Right renal cortex interstitium (tissue), 3 donors: ENCODE results near the gene LASP1NB. TPM values are rescaled to one million over a fixed set of nuclear protein-coding genes. Genes with fewer than 3 reads are reported as not detected.
A peak's percentile ranks its signal among the peaks of the same experiment; 100 is the strongest.
"Not testable (repeated sequence)": the region's sequence is repeated elsewhere in the genome, so short reads cannot be mapped to it uniquely, and the experiment has no call there.

Experiments
- DNase-seq, 3 donors: peaks; one replicate each; pipeline ENCODE4 v3.0.0-alpha.2; 2013; ENCODE audit warnings: low read depth in 3 of 3, low spot score in 2 of 3
- polyA plus RNA-seq, 3 donors: library from polyadenylated mRNA; unstranded; fragments of 120-200 nt; gene quantifications; one replicate each; pipeline ENCODE4 v1.2.1, GENCODE V29; 2013; ENCODE audit not compliant: insufficient read length in 3 of 3

The LASP1NB gene

DNA sequence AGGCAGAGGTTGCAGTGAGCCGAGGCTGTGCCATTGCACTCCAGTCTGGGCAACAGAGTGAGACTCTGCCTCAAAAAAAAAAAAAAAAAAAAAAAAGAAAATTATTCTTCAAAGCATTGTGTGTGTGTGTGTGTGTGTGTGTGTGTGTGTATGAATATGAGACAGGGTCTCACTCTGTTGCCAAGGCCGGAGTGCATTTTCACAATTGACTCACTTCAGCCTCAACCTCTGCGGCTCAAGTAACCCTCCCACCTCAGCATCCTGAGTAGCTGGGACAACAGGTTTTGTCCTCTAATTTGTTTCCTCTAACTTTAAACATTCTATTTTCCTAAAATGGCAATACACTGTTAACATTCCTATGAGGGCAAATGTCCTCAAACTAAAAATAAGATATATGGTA lies 34.1 kb downstream of the LASP1NB start:
- no peak for DNase-seq

DNA sequence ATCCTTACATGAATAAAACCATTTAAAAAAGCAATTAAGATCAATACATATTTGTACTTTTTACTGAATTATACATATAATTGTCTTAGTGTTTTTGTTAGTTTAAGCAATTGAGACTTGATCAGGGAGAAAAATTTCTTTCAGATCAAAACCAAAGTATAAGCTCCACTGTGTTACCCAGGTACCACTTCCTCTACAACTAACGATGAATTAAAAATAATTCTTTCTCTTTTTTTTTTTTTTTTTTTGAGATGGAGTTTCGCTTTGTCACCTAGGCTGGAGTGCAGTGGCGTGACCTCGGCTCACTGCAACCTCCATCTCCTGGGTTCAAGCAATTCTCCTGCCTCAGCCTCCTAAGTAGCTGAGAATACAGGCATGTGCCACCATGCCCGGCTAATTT lies 35.0 kb downstream of the LASP1NB start:
- DNase-seq = no peak

DNA sequence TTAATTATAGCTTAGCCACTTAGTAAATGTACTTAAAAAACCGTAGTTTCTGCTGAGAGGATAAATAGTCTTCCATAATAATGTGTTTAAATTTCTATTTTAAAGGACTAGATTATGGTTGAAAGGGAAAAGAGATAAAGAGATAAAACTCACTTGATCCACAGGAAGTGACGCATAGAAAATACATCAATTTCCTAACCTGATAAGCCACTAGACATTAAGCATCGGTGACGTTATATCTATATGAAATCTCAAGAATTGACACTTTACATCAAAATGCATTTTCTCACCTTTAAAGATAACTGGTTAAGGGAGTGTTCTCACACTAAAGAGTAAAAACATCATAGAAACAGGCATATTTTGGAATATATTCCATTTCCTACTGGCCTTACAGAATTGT lies 36.0 kb downstream of the LASP1NB start:
- no peak for DNase-seq

DNA sequence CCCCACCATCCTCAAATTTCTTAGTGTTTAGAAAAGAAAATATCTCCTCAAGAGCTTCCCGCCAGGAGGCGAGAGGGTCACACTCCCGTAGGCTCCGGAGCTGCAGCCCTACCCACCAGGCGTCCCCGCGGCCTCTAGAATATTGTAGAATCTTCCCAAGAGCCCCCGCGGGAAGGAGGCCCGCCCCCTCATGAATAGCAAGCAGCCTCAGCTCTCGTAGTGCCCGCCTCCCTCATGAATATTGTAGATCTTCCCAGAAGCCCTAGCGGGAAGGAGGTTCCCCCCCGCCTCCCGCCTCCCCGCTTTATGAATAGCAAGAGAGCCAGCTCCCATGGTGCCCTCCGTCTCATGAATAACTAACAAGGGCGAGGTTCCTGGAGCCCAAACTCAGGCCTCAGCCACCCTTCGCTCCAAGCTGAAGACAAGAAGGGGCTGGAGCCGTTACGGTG lies 41.9 kb downstream of the LASP1NB start, which contains the start of gene FBXO47:
FBXO47 (minus strand) TSS at position 114 of the 449 bp plus-strand sequence. CDS start 4,378 bp downstream, outside the sequence.
- peak in 2 of 3 donors; percentile 82 to 87 for DNase-seq

DNA sequence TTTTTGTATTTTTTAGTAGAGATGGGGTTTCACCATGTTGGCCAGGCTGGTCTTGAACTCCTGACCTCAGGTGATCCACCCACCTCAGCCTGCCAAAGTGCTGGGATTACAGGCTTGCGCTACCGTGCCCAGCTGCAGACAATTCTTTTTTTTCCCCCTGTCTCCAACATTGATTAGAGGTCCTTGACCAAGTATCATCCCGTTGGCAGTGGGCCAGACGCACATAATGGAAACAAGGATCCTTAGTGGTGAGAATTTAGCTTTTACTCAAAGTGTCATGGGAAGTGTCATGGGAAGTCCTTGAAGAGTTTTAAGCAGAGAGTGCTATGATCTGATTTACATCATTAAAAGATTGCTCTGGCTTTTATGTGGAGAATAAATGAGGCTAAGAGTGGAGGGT lies 43.9 kb downstream of the LASP1NB start:
- DNase-seq = no peak

DNA sequence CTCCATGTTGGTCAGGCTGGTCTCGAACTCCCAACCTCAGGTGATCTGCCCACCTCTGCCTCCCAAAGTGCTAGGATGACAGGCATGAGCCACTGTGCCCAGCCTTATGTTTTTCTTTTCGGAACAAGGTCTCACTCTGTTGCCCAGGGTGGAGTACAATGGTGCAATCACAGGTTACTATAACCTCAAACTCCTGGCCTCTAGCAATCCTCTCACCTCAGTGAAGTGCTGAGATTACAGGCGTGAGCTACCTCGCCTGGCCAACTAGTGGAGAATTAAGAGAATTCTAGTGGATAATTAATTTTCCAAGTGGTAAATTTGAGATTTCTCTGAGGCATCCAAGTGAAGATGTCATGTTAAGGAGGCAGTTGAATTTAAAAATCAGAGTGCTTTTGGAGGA lies 44.7 kb downstream of the LASP1NB start:
- no peak for DNase-seq

DNA sequence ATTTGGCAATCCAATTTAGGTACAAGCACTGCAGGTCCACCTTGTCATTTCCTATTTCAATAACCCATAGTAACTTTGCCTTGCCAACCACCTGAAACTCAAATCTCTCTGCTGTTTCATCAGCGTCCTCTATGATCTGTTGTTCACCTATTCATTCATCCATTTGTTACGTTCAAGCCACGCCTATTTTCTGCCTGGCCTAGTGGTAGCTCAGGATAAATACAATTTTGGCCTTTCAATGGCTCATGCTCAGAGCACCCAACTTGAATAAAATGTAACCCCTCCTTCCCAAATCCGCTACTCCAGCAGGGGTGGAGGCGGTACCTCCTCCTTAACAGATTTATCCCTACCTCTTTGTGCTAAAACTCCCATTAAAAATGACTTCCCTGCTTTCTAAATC lies 45.4 kb downstream of the LASP1NB start:
- DNase-seq = no peak

DNA sequence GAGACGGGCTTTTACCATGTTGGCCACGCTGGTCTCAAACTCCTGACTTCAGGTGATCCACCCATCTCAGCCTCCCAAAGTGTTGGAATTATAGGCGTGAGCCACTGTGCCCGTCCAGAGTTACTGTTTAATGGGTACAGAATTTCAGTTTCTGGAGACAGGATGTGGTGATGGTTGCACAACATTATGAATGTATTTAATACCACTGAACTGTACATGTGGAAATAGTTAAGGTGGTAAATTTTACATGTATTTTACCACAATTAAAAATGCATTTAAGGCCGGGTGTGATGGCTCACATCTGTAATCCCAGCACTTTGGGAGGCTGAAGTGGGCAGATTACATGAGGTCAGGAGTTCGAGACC lies 50.8 kb downstream of the LASP1NB start:
- not testable (repeated sequence) for DNase-seq

DNA sequence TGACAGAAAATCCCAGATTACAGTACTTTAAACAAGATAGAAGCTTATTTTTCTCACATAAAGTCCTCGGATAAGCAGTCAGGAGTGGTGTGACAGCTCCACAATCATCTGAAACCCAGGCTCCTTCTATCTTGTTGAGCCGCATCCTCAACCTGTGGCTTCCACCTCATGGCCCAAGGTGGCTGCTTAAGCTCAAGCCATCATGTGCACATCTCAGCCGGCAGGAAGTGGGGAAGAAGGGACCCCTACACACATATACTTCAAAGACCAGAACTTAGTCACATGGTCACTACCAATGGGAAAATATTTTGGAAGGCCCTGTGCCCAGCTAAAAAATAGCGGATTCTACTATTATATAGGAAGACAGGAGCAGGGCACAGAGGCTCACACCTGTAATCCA lies 52.8 kb downstream of the LASP1NB start:
- no peak for DNase-seq

Other genes with a start within 250 kb of the LASP1NB start
- gene MLLT6, start 220.3 kb upstream of the LASP1NB start, polyA plus RNA-seq = 10 to 100 TPM; 55.6 to 64.2 (median 63.0) TPM
- 10 to 100 TPM in 2 of 3 donors, 1 to 10 TPM in 1; 9.2 to 12.2 (median 10.2) TPM for gene CISD3, start 195.3 kb upstream of the LASP1NB start, polyA plus RNA-seq
- 10 to 100 TPM; 56.6 to 70.4 (median 59.4) TPM for gene PCGF2, start 177.3 kb upstream of the LASP1NB start, polyA plus RNA-seq
- 100 to 1,000 TPM; 117 to 136 (median 125) TPM for gene PSMB3, start 172.9 kb upstream of the LASP1NB start, polyA plus RNA-seq
- gene PIP4K2B, start 126.1 kb upstream of the LASP1NB start, polyA plus RNA-seq = 10 to 100 TPM; 74.4 to 83.5 (median 81.7) TPM
- 10 to 100 TPM; 24.8 to 26.3 (median 25.8) TPM for gene CWC25, start 100.3 kb upstream of the LASP1NB start, polyA plus RNA-seq
- 1,000 to 10,000 TPM; 2,780 to 3,019 (median 2,969) TPM for gene RPL23, start 71.9 kb upstream of the LASP1NB start, polyA plus RNA-seq
- 100 to 1,000 TPM; 131 to 148 (median 140) TPM for gene LASP1, start 55.6 kb upstream of the LASP1NB start, polyA plus RNA-seq
- gene FBXO47, start 41.8 kb downstream of the LASP1NB start, polyA plus RNA-seq = not detected
- gene PLXDC1, start 226.0 kb downstream of the LASP1NB start, polyA plus RNA-seq = 1 to 10 TPM; 4.9 to 7.3 (median 5.3) TPM
- under 1 TPM in 1 of 3 donors, not detected in 2; 0.14 TPM for gene ARL5C, start 240.5 kb downstream of the LASP1NB start, polyA plus RNA-seq